Neural progenitor cell (in vitro differentiated cells): Measurements from ENCODE around the gene CYP3A4. TPM values are rescaled to one million over a fixed set of nuclear protein-coding genes. Genes with fewer than 3 reads are reported as not detected.
"Not testable (repeated sequence)": the region's sequence is repeated elsewhere in the genome, so short reads cannot be mapped to it uniquely, and the experiment has no call there.

Experiments
- DNase-seq: peaks from one replicate; pipeline ENCODE4 v3.0.0-alpha.2; 2016; ENCODE audit warnings: low spot score
- H2AFZ ChIP-seq: fragments of 200-600 bp; sonication (generic); replicated peaks from 2 replicates; pipeline ENCODE4 v1.6.1; 2016; ENCODE audit warnings: antibody characterized with exemption
- H3F3A ChIP-seq: fragments of 200-600 bp; sonication (generic); 2 replicates; pipeline ENCODE4 v1.6.1; 2016; ENCODE audit warnings: antibody characterized with exemption, low read depth
- H3K27ac ChIP-seq: fragments of 200-600 bp; sonication (generic); 2 replicates; pipeline ENCODE4 v1.5.1; 2016; ENCODE audit warnings: mild to moderate bottlenecking
- H3K27me3 ChIP-seq: fragments of 200-600 bp; sonication (generic); 2 replicates; pipeline ENCODE4 v1.6.1; 2016; ENCODE audit warnings: mild to moderate bottlenecking, moderate library complexity
- H3K36me3 ChIP-seq: fragments of 200-600 bp; sonication (generic); 2 replicates; pipeline ENCODE4 v1.5.1; 2016
- H3K4me1 ChIP-seq: fragments of 200-600 bp; sonication (generic); 2 replicates; pipeline ENCODE4 v1.6.1; 2016; ENCODE audit warnings: mixed run types
- H3K4me2 ChIP-seq: fragments of 200-600 bp; sonication (generic); 2 replicates; pipeline ENCODE4 v1.6.1; 2016
- H3K4me3 ChIP-seq: fragments of 200-600 bp; sonication (generic); 2 replicates; pipeline ENCODE4 v1.5.1; 2016
- H3K79me2 ChIP-seq: fragments of 200-600 bp; sonication (generic); 2 replicates; pipeline ENCODE4 v1.6.1; 2016; ENCODE audit warnings: low read depth
- H3K9ac ChIP-seq: fragments of 200-600 bp; sonication (generic); 2 replicates; pipeline ENCODE4 v1.6.1; 2016
- H3K9me3 ChIP-seq: fragments of 200-600 bp; sonication (generic); 2 replicates; pipeline ENCODE4 v1.5.1; 2016; ENCODE audit warnings: low read depth
- H4K20me1 ChIP-seq: fragments of 200-600 bp; sonication (generic); 2 replicates; pipeline ENCODE4 v1.6.1; 2016; ENCODE audit warnings: low read depth
- H3K27ac Mint-ChIP-seq: 3 replicates; pipeline ENCODE4 v1.8.0; 2021; ENCODE audit warnings: mixed read lengths
- H3K27me3 Mint-ChIP-seq: 2 replicates; pipeline ENCODE4 v1.8.0; 2022; ENCODE audit warnings: low read depth, mild to moderate bottlenecking, inconsistent platforms, moderate library complexity, mixed read lengths; ENCODE audit not compliant: insufficient read depth
- H3K36me3 Mint-ChIP-seq: 3 replicates; pipeline ENCODE4 v1.8.0; 2021; ENCODE audit warnings: mixed read lengths
- H3K4me1 Mint-ChIP-seq: 3 replicates; pipeline ENCODE4 v1.8.0; 2021; ENCODE audit warnings: mixed read lengths
- H3K4me3 Mint-ChIP-seq: 3 replicates; pipeline ENCODE4 v1.8.0; 2021; ENCODE audit warnings: mild to moderate bottlenecking, moderate library complexity, mixed read lengths
- H3K9me3 Mint-ChIP-seq: 3 replicates; pipeline ENCODE4 v1.8.0; 2020; ENCODE audit warnings: mixed read lengths
- EZH2 ChIP-seq: fragments of 200-600 bp; sonication (generic); IDR thresholded peaks from 2 replicates; pipeline ENCODE4 v1.6.1; 2017; ENCODE audit warnings: antibody characterized with exemption, mild to moderate bottlenecking, moderate library complexity
- EZH2phosphoT487 ChIP-seq: fragments of 200-600 bp; sonication (generic); IDR thresholded peaks from 2 replicates; pipeline ENCODE4 v1.6.1; 2017; ENCODE audit warnings: antibody characterized with exemption
- total RNA-seq: library from RNA; depleted of rRNA; stranded (reverse); fragments of >200 nt; gene quantifications from 2 replicates; pipeline ENCODE4 v1.2.3, GENCODE V29; 2015; ENCODE audit warnings: low replicate concordance
- TF ChIP-seq, protein P1 (sequence below): fragments of 200-600 bp; sonication (generic); IDR thresholded peaks from 2 replicates; pipeline ENCODE4 v1.5.1; 2017; ENCODE audit warnings: antibody characterized with exemption, mild to moderate bottlenecking

The CYP3A4 gene
- total RNA-seq, 1 donor from 2014 or later = not detected

GRCh38 chr7:99752356-99752755 is 31.6 kb downstream of the CYP3A4 start:
- Histone ChIP-seq H3K4me3 (no peak overlapping the region), H3K4me1 (peaks cover 19% of the 10 kb centered on the region), H3K79me2 (no peaks in the 10 kb centered on the region), H3K4me2 (no peak overlapping the region), H4K20me1 (no peaks in the 10 kb centered on the region), H3F3A (no peaks in the 10 kb centered on the region), H3K36me3 (no peaks in the 10 kb centered on the region), H2AFZ (no peak overlapping the region), H3K9me3 (no peaks in the 10 kb centered on the region), H3K9ac (no peak overlapping the region), H3K27me3 (no peaks in the 10 kb centered on the region), H3K27ac (no peak overlapping the region)
- H3K27me3 Mint-ChIP-seq = no peaks in the 10 kb centered on the region
- H3K4me3 Mint-ChIP-seq = no peak overlapping the region
- no peaks in the 10 kb centered on the region for H3K4me1 Mint-ChIP-seq
- TF ChIP-seq, protein P1, sequence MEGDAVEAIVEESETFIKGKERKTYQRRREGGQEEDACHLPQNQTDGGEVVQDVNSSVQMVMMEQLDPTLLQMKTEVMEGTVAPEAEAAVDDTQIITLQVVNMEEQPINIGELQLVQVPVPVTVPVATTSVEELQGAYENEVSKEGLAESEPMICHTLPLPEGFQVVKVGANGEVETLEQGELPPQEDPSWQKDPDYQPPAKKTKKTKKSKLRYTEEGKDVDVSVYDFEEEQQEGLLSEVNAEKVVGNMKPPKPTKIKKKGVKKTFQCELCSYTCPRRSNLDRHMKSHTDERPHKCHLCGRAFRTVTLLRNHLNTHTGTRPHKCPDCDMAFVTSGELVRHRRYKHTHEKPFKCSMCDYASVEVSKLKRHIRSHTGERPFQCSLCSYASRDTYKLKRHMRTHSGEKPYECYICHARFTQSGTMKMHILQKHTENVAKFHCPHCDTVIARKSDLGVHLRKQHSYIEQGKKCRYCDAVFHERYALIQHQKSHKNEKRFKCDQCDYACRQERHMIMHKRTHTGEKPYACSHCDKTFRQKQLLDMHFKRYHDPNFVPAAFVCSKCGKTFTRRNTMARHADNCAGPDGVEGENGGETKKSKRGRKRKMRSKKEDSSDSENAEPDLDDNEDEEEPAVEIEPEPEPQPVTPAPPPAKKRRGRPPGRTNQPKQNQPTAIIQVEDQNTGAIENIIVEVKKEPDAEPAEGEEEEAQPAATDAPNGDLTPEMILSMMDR = no peak
- H3K27ac Mint-ChIP-seq = no peak overlapping the region
- no peaks in the 10 kb centered on the region for H3K9me3 Mint-ChIP-seq
- no peak for DNase-seq
- H3K36me3 Mint-ChIP-seq = no peaks in the 10 kb centered on the region

DNA sequence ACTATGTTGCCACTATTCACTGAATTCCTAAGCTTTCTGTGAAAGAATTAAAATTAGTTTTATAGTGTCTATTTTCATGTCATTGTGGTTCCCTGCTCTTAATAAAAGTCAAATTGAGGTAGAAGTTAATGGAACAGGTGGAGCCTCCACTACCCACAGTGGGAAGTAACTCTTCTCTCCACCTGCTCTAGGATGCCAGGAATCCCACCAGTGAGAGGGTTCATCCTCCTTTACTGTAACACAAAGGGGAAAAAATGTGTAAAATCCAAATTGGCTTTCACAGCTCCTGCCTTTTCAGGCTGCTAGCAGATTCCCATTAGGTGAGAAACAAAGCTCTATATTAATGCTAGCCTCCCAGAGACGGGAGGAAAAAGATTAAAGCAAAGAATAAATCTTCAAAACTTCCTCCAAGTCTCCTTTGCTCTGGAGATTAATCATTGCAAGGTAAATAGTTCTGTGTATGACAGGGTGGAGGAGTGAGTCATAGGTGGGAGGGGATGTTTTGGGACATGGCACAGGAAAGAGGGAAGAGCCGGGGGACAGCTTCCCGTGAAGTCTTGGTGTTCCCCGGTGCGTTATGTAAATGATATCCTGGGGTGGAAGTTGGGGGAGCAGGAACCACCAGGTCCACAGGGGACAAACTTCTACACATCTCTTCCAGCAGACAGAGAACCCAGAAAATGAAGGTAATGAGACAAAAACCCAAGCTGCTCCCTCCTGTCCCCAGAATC is 32.5 kb downstream of the CYP3A4 start:
- H3F3A ChIP-seq, H3K27ac ChIP-seq, H3K27me3 ChIP-seq, H3K9me3 Mint-ChIP-seq, H3K36me3 Mint-ChIP-seq, H3K79me2 ChIP-seq, H3K4me1 Mint-ChIP-seq, H4K20me1 ChIP-seq, H3K9ac ChIP-seq, DNase-seq, H2AFZ ChIP-seq, H3K27ac Mint-ChIP-seq, H3K9me3 ChIP-seq, H3K27me3 Mint-ChIP-seq, H3K4me3 Mint-ChIP-seq, H3K4me2 ChIP-seq, H3K4me3 ChIP-seq, H3K36me3 ChIP-seq: not testable (repeated sequence)
- peaks cover 19% of the 10 kb centered on the region for H3K4me1 ChIP-seq

- no peak for DNase-seq
- H2AFZ ChIP-seq = no peak overlapping the region
- TF ChIP-seq EZH2phosphoT487 (no peak), EZH2 (no peak)
- Mint-ChIP-seq H3K4me3 (no peak overlapping the region), H3K4me1 (no peaks in the 10 kb centered on the region), H3K36me3 (no peaks in the 10 kb centered on the region), H3K27ac (no peak overlapping the region), H3K9me3 (peaks cover 2% of the 10 kb centered on the region), H3K27me3 (no peaks in the 10 kb centered on the region)
- no peaks in the 10 kb centered on the region for H3F3A ChIP-seq
- H3K4me1 ChIP-seq = peaks cover 19% of the 10 kb centered on the region
- H3K9ac ChIP-seq = no peak overlapping the region
- H3K4me3 ChIP-seq = no peak overlapping the region
- H4K20me1 ChIP-seq = no peaks in the 10 kb centered on the region
- H3K27ac ChIP-seq = no peak overlapping the region
- no peaks in the 10 kb centered on the region for H3K9me3 ChIP-seq
- H3K27me3 ChIP-seq = no peaks in the 10 kb centered on the region
- peak overlapping the region; percentile 45 for H3K4me2 ChIP-seq
- no peaks in the 10 kb centered on the region for H3K36me3 ChIP-seq
- H3K79me2 ChIP-seq = no peaks in the 10 kb centered on the region
These were observed 35.0 kb downstream of the CYP3A4 start for GRCh38 chr7:99748846-99749579.

GRCh38 chr7:99746915-99747314 is 37.1 kb downstream of the CYP3A4 start:
- H2AFZ ChIP-seq, H3K9ac ChIP-seq, H3K27me3 ChIP-seq, H3K4me1 Mint-ChIP-seq, H3K79me2 ChIP-seq, H3K36me3 Mint-ChIP-seq, H3K36me3 ChIP-seq, H3K27ac Mint-ChIP-seq, DNase-seq, H3K4me3 Mint-ChIP-seq, H3K4me3 ChIP-seq, H3F3A ChIP-seq, H3K4me2 ChIP-seq, H4K20me1 ChIP-seq, H3K9me3 Mint-ChIP-seq, H3K9me3 ChIP-seq, H3K27ac ChIP-seq, H3K27me3 Mint-ChIP-seq: not testable (repeated sequence)
- H3K4me1 ChIP-seq = peaks cover 14% of the 10 kb centered on the region

GRCh38 chr7:99745395-99745794 is 38.6 kb downstream of the CYP3A4 start:
- H3K4me3 ChIP-seq, H3F3A ChIP-seq, H3K36me3 ChIP-seq, H3K27ac ChIP-seq, H3K4me1 Mint-ChIP-seq, H3K9me3 ChIP-seq, H4K20me1 ChIP-seq, H2AFZ ChIP-seq, H3K27ac Mint-ChIP-seq, H3K9ac ChIP-seq, H3K27me3 ChIP-seq, DNase-seq, H3K9me3 Mint-ChIP-seq, H3K79me2 ChIP-seq, H3K4me3 Mint-ChIP-seq, H3K27me3 Mint-ChIP-seq, H3K36me3 Mint-ChIP-seq, H3K4me2 ChIP-seq: not testable (repeated sequence)
- peaks cover 14% of the 10 kb centered on the region for H3K4me1 ChIP-seq
